ENCODE results near the gene H2BK1. TPM values are rescaled to one million over a fixed set of nuclear protein-coding genes. Genes with fewer than 3 reads are reported as not detected.

Gene H2BK1
- total and polyA plus RNA-seq, 2 donors (not counting 1 experiment from before 2014, with no cell fraction given) = not detected

GRCh38 chr7:151173386-151174245 lies 36.7 kb downstream of the H2BK1 start:
- H3K4me1 ChIP-seq (ENCODE audit: control insufficient read depth, extremely low read depth, insufficient read depth, low read length) = no peaks in the 10 kb centered on the region
- H3K27ac ChIP-seq (ENCODE audit: insufficient read depth, low read length) = no peak overlapping the region
- DNase-seq (ENCODE audit: low read depth in 2 of 2) = no peak
- H3K4me3 ChIP-seq (replicated peaks in 1 of 4; ENCODE audit: control extremely low read depth in 1 of 4, insufficient read depth in 1 of 4, low read depth in 3 of 4, low read length in 4 of 4) = no peak overlapping the region
- H3K27me3 ChIP-seq (ENCODE audit: control insufficient read depth, insufficient read depth, low read length) = peaks cover 19% of the 10 kb centered on the region
- no peaks in the 10 kb centered on the region for H4K20me1 ChIP-seq (ENCODE audit: control insufficient read depth, extremely low read depth, insufficient read depth, low read length)
- H3K36me3 ChIP-seq (ENCODE audit: control insufficient read depth, insufficient read depth, low read length) = no peaks in the 10 kb centered on the region
- H3K79me2 ChIP-seq (ENCODE audit: control insufficient read depth, insufficient read depth, low read length) = no peaks in the 10 kb centered on the region
- H3K9me3 ChIP-seq (ENCODE audit: control insufficient read depth, insufficient read depth, low read depth, low read length) = no peaks in the 10 kb centered on the region
- TF ChIP-seq EZH2 (IDR thresholded peaks at IDR 0.05; ENCODE audit: low read length, missing control alignments) (no peak), CTCF (conservative IDR thresholded peaks at IDR 0.05 in 1 of 2, IDR thresholded peaks at IDR 0.05 in 1 of 2; ENCODE audit: low read depth in 1 of 2, low read length in 2 of 2) (no peak)
- no peak overlapping the region for H2AFZ ChIP-seq (ENCODE audit: low read length)
- no peak overlapping the region for H3K9ac ChIP-seq (ENCODE audit: insufficient read depth, low read length)
- H3K4me2 ChIP-seq (ENCODE audit: extremely low read depth, insufficient read depth, low read length) = no peak overlapping the region

- TF ChIP-seq EZH2 (IDR thresholded peaks at IDR 0.05; ENCODE audit: low read length, missing control alignments) (no peak), CTCF (conservative IDR thresholded peaks at IDR 0.05 in 1 of 2, IDR thresholded peaks at IDR 0.05 in 1 of 2; ENCODE audit: low read depth in 1 of 2, low read length in 2 of 2) (peak; percentile 99 to 100)
- Histone ChIP-seq H4K20me1 (ENCODE audit: control insufficient read depth, extremely low read depth, insufficient read depth, low read length) (no peaks in the 10 kb centered on the region), H3K79me2 (ENCODE audit: control insufficient read depth, insufficient read depth, low read length) (no peaks in the 10 kb centered on the region), H3K27me3 (ENCODE audit: control insufficient read depth, insufficient read depth, low read length) (peaks cover 23% of the 10 kb centered on the region), H3K4me2 (ENCODE audit: extremely low read depth, insufficient read depth, low read length) (no peak overlapping the region), H3K4me1 (ENCODE audit: control insufficient read depth, extremely low read depth, insufficient read depth, low read length) (no peaks in the 10 kb centered on the region), H2AFZ (ENCODE audit: low read length) (no peak overlapping the region), H3K4me3 (replicated peaks in 1 of 4; ENCODE audit: control extremely low read depth in 1 of 4, insufficient read depth in 1 of 4, low read depth in 3 of 4, low read length in 4 of 4) (no peak overlapping the region), H3K27ac (ENCODE audit: insufficient read depth, low read length) (no peak overlapping the region), H3K9me3 (ENCODE audit: control insufficient read depth, insufficient read depth, low read depth, low read length) (no peaks in the 10 kb centered on the region), H3K9ac (ENCODE audit: insufficient read depth, low read length) (no peak overlapping the region), H3K36me3 (ENCODE audit: control insufficient read depth, insufficient read depth, low read length) (no peaks in the 10 kb centered on the region)
- peak; percentile 46 to 63 for DNase-seq (ENCODE audit: low read depth in 2 of 2)
Measured at GRCh38 chr7:151172273-151173141, 37.8 kb downstream of the H2BK1 start.

- no peak overlapping the region for H3K4me3 ChIP-seq (replicated peaks in 1 of 4; ENCODE audit: control extremely low read depth in 1 of 4, insufficient read depth in 1 of 4, low read depth in 3 of 4, low read length in 4 of 4)
- no peaks in the 10 kb centered on the region for H3K36me3 ChIP-seq (ENCODE audit: control insufficient read depth, insufficient read depth, low read length)
- peaks cover 51% of the 10 kb centered on the region for H3K27me3 ChIP-seq (ENCODE audit: control insufficient read depth, insufficient read depth, low read length)
- H3K4me1 ChIP-seq (ENCODE audit: control insufficient read depth, extremely low read depth, insufficient read depth, low read length) = no peaks in the 10 kb centered on the region
- H3K79me2 ChIP-seq (ENCODE audit: control insufficient read depth, insufficient read depth, low read length) = no peaks in the 10 kb centered on the region
- no peaks in the 10 kb centered on the region for H4K20me1 ChIP-seq (ENCODE audit: control insufficient read depth, extremely low read depth, insufficient read depth, low read length)
- H3K4me2 ChIP-seq (ENCODE audit: extremely low read depth, insufficient read depth, low read length) = no peak overlapping the region
- no peak overlapping the region for H2AFZ ChIP-seq (ENCODE audit: low read length)
- no peak overlapping the region for H3K9ac ChIP-seq (ENCODE audit: insufficient read depth, low read length)
- TF ChIP-seq EZH2 (IDR thresholded peaks at IDR 0.05; ENCODE audit: low read length, missing control alignments) = no peak
- no peak for DNase-seq (ENCODE audit: low read depth in 2 of 2)
- no peaks in the 10 kb centered on the region for H3K9me3 ChIP-seq (ENCODE audit: control insufficient read depth, insufficient read depth, low read depth, low read length)
- no peak overlapping the region for H3K27ac ChIP-seq (ENCODE audit: insufficient read depth, low read length)
Measured at GRCh38 chr7:151168787-151169162, 41.5 kb downstream of the H2BK1 start.

All from fibroblast of lung (primary cell).